Measurements from ENCODE around the gene PCDH1. TPM values are rescaled to one million over a fixed set of nuclear protein-coding genes. Genes with fewer than 3 reads are reported as not detected.
"Not testable (repeated sequence)": the region's sequence is repeated elsewhere in the genome, so short reads cannot be mapped to it uniquely, and the experiment has no call there.

The PCDH1 gene
- 10 to 100 TPM in 11 of 12 donors, not detected in 1; 12.4 to 23.6 (median 15.2) TPM for polyA plus RNA-seq (ENCODE audit: insufficient read length in 12 of 12)
- long read RNA-seq, donor 1, transcript PCDH1-203 (3 exons, 3,827 nt) = major isoform, 7 of 18 reads
- long read RNA-seq, donor 1, partial matches to known transcripts = 11 of 18 reads
- long read RNA-seq, donor 1, other reads (novel, unspliced or antisense) = 0 of 18 reads
- long read RNA-seq, donor 2, full-length matches to known transcripts = 5 of 10 reads
- long read RNA-seq, donor 2, partial matches to known transcripts = 5 of 10 reads
- long read RNA-seq, donor 2, other reads (novel, unspliced or antisense) = 0 of 10 reads
- long read RNA-seq, donor 3 = 0 reads
- long read RNA-seq, donor 4, full-length matches to known transcripts = 2 of 2 reads
- long read RNA-seq, donor 4, partial matches to known transcripts = 0 of 2 reads
- long read RNA-seq, donor 4, other reads (novel, unspliced or antisense) = 0 of 2 reads
- long read RNA-seq, donor 5, partial matches to known transcripts = 0 of 3 reads
- long read RNA-seq, donor 5, other reads (novel, unspliced or antisense) = 0 of 3 reads
- long read RNA-seq, donor 6, partial matches to known transcripts = 0 of 4 reads
- long read RNA-seq, donor 6, other reads (novel, unspliced or antisense) = 0 of 4 reads
- long read RNA-seq, donor 7, full-length matches to known transcripts = 4 of 4 reads
- long read RNA-seq, donor 7, partial matches to known transcripts = 0 of 4 reads
- long read RNA-seq, donor 7, other reads (novel, unspliced or antisense) = 0 of 4 reads
- long read RNA-seq, donor 8, partial matches to known transcripts = 5 of 5 reads
- long read RNA-seq, donor 8, other reads (novel, unspliced or antisense) = 0 of 5 reads
- long read RNA-seq, donor 9 = 0 reads
- long read RNA-seq, donor 10, partial matches to known transcripts = 0 of 4 reads
- long read RNA-seq, donor 10, other reads (novel, unspliced or antisense) = 0 of 4 reads
- long read RNA-seq, donor 11, full-length matches to known transcripts = 7 of 13 reads
- long read RNA-seq, donor 11, partial matches to known transcripts = 6 of 13 reads
- long read RNA-seq, donor 11, other reads (novel, unspliced or antisense) = 0 of 13 reads

DNA sequence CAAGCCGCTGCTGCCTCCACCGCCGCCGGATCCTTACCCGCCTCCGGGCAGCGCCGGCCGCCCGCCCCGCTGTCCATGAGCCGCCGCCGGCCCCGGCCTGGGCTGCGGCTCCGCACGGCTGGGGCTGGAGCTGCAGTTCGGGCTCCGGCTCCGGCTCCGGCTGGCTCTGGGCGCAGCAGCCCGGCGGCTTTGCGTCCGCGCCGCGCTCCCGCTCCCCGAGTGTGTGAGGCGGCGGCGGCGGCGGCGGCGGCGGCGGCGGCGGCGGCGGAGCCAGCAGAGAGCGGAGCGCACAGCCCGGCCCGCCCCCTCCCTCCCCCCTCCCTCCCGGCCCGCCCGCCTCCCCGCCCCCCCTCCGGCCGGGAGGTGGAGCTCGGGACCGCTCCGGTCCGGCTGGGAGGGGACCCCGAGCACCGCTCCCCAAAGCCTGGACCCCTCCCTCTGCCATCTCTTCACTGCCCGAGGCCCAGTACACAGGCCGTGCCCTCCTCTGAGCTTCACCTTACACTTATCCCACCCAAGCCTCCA lies at the start of gene PCDH1:
PCDH1 (minus strand) TSS at position 225 of the 525 bp plus-strand sequence; CDS start at position 77, 148 bp downstream.
- DNase-seq = no peak

- DNase-seq = no peak
Observed at GRCh38 chr5:141926434-141926833, 48.2 kb upstream of the PCDH1 start.

DNA sequence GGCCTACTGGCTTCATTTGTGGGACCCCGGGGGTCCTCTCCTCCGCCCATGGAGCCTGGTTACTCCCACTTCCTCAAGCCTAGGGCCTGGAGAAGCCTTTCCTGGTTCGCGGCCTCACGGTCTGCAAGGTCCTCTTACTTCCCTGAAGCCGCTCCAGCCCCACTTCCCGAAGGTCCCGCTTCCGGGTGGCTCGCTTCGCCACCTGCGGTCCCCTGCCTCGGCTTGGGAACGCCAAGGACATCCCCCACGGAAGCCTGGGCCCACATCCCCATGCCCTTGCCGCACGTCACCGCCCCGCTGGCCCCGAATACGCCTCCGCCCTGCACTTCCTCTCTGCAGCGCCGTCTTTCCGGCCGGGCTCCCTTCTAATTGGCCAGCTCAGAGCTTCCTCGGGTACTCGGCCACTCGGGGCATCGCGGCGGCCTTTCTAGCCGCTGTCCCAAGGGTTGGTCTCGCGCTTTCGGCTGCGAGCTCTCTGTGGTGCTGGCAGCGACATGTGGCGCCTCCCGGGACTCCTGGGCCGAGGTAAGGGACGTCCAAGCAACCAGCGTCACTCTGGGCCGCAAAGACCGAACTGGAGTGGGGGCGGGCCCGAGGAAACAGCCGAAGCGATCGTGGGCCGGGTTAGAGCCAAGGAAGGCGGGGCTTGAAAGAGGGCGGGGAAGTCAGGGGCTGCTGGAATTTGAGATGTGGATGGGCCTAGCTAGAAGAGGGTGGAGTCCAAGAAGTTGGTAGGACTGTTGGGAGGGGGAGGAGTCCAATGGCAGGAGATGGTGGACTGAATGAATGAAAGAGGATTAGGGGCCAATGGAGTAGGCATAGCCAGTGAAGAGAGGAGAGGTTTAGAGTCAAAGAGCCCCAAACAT lies 45.5 kb upstream of the PCDH1 start, which contains the start of gene DELE1:
DELE1 (plus strand) TSS at position 424 of the 866 bp plus-strand sequence; CDS start at position 495, 71 bp downstream.
- peak; percentile 96 for DNase-seq

GRCh38 chr5:141922827-141923447 lies 44.7 kb upstream of the PCDH1 start:
- DNase-seq = not testable (repeated sequence)

DNA sequence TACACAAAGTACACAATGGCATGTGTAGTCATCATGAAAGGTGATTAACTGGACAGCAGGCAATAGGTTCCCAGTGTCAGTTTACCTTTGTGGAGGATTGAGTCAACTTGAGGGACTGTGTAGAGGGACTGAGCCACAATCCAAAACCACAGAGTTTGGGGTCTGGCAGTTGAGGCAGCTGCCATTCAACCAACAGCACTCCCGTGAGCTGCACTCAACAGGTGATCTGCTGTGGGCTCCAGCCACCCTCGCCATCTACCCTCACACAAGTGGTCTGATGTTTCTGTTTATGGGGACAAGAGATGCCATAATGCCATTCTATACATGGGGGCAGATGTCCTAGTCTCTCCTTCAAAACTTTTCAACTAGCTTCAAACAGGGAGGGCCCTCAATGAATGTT lies 42.6 kb upstream of the PCDH1 start:
- DNase-seq = no peak

GRCh38 chr5:141919218-141920119 lies 41.3 kb upstream of the PCDH1 start:
- DNase-seq = no peak

- no peak for DNase-seq
Observed at GRCh38 chr5:141917760-141918159, 39.5 kb upstream of the PCDH1 start.

- DNase-seq = no peak
Observed at GRCh38 chr5:141916522-141916921, 38.3 kb upstream of the PCDH1 start.

DNA sequence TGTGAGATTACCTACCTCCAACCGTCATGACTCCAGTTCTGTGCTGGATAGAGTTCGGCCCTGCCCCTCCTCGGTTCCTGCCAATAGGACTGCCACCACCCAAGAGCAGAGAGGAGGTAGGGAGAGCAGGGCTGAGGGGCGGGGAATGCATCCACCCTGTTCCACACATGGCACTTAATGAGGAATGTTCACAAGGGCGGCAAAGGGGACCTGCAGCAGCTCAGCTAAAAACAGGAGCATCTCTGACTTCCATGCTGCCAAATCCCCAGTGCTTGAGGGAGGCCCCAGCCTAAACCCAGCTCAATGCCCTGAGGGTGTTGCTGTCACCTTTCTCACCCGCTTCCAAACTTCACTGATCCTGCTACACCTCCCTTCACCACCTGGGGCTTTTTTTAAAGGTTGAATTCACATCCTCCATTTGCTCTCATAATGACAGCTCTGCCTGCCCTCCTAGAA lies 37.7 kb upstream of the PCDH1 start:
- DNase-seq = no peak

GRCh38 chr5:141914797-141915196 lies 36.6 kb upstream of the PCDH1 start:
- no peak for DNase-seq

GRCh38 chr5:141914199-141914743 lies 36.1 kb upstream of the PCDH1 start:
- DNase-seq = peak; percentile 29

- DNase-seq = no peak
Observed at GRCh38 chr5:141913560-141914198, 35.5 kb upstream of the PCDH1 start.

- no peak for DNase-seq
Observed at GRCh38 chr5:141910271-141910673, 32.1 kb upstream of the PCDH1 start.

DNA sequence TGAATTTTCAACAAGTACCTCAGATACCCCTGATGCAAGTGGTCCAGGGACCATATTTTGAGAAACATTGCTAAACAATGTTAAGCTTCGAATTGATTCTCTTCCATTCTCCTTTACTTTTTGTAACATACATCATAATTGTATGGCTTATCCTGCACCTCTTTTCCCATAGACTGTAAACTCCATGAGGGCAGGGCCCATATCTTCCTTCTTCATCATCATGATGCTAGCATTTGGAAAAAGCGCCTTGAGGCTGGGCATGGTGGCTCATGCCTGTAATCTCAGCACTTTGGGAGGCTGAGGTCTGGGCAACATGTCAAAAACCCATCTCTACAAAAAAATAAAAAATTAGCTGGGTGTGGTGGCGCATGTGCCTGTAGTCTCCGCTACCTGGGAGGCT lies 31.0 kb upstream of the PCDH1 start:
- DNase-seq = no peak

DNA sequence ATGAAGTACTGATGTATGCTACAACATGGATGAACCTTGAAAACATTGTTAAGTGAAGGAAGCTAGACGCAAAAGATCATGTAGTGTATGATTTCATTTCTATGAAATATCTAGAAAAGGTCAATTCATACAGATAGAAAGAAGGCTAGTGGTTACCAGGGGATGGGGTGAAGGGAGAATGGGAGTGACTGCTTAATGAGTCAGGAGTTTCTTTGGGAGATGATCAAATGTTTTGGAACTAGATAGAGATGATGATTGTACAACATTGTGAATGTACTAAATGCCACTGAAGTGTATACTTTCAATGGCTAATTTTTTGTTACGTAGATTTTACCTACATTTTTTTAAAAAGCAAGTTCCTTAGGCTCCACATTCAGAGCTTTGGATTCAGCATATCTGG lies 30.6 kb upstream of the PCDH1 start:
- no peak for DNase-seq

GRCh38 chr5:141906972-141907371 lies 28.8 kb upstream of the PCDH1 start:
- DNase-seq = no peak

DNA sequence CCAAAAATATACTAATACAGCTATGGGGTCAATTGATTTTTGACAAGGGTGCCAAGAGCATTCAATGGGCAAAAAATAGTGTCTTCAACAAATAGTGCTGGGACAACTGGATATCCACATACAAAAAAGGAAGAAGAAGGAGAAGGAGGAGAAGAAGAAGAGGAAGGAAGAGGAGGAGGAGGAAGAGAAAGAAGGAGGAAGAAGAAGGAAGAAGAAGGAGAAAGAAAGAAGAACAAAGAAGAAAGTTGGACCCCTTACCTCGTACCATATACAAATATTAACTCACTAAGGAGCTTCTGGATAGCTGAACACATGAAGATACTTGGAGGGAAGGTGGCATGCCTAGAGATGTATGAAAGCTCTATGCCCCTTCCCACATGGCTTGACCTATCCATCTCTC lies 28.3 kb upstream of the PCDH1 start:
- no peak for DNase-seq

DNA sequence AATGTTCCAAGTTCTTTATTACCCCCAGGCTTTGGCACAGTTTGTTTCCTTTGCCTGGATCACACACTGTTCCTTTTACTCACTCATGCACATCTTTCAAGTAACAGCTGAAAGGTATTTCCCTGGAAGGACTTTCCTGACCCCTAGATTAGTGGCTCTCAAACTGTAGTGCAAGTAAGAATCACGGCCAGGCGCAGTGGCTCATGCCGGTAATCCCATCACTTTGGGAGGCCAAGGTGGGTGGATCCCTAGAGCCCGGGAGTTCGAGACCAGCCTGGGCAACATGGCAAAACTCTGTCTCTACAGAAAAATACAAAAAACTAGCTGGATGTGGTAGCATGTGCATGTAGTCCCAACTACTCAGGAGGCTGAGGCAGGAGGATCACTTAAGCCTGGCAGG lies 26.3 kb upstream of the PCDH1 start:
- no peak for DNase-seq

All from muscle of arm (tissue), 14 donors.